Limb (tissue), 2 donors: ENCODE data around the gene DNASE1.
A peak's percentile ranks its signal among the peaks of the same experiment; 100 is the strongest.

ENCODE experiments used
- DNase-seq, 2 donors: peaks; one replicate each; pipeline ENCODE4 v3.0.0-alpha.2; 2016; ENCODE audit errors: extremely low spot score in 2 of 2

The DNASE1 gene

DNA sequence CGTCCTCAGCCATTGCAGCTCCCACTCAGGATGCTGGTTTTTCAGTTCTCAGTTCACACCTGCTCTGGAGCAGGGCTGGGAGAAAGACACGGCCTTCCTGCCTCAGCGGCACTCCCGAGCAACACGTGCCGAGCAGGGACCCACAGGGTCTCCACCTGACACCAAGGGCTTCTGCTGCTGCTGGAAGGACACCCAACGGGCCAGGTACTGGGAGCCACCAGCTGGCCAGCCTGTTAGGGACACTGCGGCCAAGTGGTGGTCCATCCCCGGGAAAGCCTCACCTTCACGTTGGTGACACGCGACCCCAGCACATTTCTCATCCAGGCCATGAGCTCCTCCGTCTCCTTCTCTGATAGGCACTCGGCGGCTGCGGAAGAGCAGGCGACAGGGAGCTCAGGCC lies 8.1 kb downstream of the DNASE1 start:
- DNase-seq, result no peak

DNA sequence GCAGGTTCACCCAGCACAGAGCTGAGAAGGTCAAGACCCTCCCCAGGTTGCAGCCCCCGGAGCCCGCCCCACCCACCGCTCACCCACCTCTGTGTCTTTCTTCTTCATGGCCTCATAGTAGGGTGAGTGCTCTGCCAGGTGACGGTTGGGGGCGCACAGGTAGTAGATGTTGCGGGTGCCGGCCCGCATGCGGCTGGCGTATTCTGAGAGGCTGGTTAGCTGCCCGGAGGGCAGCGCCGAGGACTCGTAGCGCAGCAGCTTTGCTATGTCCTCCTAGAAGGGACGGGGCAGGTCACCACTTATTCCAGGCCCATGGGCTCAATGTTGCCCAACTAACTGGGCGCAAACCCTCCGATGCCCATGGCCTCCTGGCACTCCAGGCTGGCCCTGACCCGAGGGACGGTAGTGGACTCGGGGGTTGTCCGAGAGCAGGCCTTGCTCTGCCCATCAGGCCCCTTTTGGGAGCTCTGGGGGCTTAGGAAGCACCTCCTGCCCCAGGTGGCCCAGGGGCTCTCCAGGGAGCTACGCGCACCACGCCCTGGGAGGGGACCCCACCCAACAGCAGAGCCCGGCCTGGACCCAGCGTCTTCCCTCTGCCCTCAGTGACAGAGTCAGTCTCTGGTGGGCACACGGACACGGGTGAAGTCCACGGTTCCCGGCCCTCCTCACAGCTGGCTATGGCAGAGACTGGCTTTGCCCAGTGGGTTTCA lies 9.9 kb downstream of the DNASE1 start:
- no peak for DNase-seq

- DNase-seq, result no peak
Measured at GRCh38 chr16:3665508-3665907, 11.0 kb downstream of the DNASE1 start.

- no peak for DNase-seq
Measured at GRCh38 chr16:3668626-3669025, 14.1 kb downstream of the DNASE1 start.

- DNase-seq, result no peak
Measured at GRCh38 chr16:3669082-3669481, 14.6 kb downstream of the DNASE1 start.

- no peak for DNase-seq
Measured at GRCh38 chr16:3670711-3671110, 16.2 kb downstream of the DNASE1 start.

- no peak for DNase-seq
Measured at GRCh38 chr16:3671424-3671823, 16.9 kb downstream of the DNASE1 start.

- no peak for DNase-seq
Measured at GRCh38 chr16:3672571-3673041, 18.1 kb downstream of the DNASE1 start.

GRCh38 chr16:3673201-3673600 lies 18.7 kb downstream of the DNASE1 start:
- DNase-seq, result no peak

GRCh38 chr16:3673676-3674377 lies 19.3 kb downstream of the DNASE1 start:
- DNase-seq, result no peak

GRCh38 chr16:3674513-3675295 lies 20.2 kb downstream of the DNASE1 start:
- DNase-seq, result no peak

DNA sequence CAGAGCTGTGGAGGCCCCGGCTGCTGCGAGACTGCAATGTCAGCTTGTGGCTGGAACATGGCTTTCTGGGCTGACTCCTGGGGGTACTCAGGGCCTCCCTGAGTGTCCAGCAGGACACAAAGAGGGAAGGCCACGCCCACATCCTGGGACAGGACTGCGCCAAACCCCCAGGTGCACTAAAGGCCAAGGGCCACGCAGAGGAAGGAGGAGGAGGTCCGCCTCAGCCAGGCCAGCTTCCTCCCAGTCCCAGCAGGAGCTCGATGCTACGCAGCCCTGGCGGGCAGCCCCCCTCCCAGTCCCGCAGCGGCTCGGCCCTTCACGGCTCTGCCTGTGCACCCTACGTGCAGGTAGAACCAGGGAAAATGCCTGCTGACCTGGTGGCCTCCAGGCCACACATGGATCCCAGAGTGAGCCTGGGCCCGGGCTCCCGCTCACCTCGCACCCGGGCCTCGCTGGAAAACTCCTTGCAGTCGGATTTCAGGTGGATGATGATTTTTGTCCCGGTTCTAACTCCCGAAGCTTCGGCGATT lies 21.2 kb downstream of the DNASE1 start:
- no peak for DNase-seq

GRCh38 chr16:3677994-3678393 lies 23.5 kb downstream of the DNASE1 start:
- DNase-seq, result no peak

- DNase-seq, result no peak
Measured at GRCh38 chr16:3681206-3681605, 26.7 kb downstream of the DNASE1 start.

DNA sequence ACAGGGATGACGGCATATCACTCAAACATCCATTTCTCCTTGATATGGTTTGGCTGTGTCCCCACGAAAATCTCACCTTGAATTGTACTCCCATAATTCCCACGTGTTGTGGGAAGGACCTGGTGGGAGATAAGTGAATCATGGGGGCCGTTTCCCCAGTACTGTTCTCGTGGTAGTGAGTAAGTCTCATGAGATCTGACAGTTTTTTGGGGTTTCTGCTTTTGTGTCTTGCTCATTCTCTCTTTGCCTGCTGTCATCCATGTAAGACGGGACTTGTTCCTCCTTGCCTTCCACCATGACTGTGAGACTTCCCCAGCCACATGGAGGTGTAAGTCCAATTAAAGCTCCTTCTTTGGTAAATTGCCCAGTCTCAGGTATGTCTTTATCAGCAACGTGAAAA lies 32.5 kb downstream of the DNASE1 start:
- DNase-seq, result no peak

GRCh38 chr16:3687792-3688191 lies 33.3 kb downstream of the DNASE1 start:
- DNase-seq, result no peak

- no peak for DNase-seq
Measured at GRCh38 chr16:3689731-3690130, 35.2 kb downstream of the DNASE1 start.

DNA sequence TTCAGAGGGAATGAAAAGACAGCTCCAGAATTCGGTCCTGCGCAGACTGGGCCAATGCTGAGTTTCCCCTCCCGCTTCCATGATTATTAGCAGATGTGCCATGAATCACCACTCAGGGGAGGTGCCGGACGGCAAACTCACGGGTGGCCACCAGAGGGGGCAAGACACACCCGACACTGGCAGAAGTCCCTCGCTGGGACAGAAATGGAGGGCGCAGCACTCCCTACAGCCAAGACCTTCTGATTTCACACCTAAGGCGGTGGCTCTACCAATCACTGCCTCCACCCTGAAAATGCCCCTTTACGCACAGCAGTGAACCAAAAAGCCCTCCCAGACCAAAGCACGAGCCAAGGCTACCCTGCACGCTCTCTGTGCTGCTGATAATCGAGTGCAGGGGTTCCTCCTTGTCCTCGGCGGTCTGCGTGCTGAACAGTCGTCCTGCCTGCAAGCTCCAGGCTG lies 36.0 kb downstream of the DNASE1 start:
- peak; percentile 93 to 95 for DNase-seq

DNA sequence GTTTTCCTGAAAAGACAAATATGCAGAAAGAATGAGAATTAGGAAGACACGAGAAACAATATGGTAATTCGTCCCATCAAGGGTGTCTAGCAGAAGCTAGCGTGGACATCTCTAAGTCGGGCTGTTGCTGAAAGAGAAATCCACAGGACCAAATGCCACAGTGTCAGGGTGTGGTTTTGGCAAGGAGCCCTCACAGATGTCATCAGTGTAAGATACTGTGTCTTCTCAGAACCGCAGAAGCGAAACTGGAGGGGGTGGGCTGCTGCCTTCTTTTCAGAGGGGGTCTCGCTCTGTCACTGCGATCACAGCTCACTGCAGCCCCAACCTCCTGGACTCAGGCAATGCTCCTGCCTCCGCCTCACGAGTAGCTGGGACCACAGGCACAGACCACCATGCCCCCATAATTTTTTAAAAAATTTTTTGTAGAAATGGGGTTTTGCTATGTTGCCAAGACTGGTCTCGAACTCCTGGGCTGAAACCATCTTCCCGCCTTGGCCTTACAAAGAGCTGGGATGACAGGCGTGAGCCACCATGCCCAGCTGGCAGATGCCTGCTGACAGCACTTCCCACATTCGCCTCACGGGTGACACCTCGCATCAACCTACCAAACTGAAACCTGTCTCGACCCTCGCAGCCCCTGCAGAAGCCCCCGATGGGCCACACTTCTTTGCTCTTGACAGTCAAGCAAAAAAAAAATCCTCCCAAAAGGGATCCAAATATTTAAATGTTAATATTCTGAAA lies 36.7 kb downstream of the DNASE1 start:
- peak in 1 of 2 donors; percentile 24 for DNase-seq

DNA sequence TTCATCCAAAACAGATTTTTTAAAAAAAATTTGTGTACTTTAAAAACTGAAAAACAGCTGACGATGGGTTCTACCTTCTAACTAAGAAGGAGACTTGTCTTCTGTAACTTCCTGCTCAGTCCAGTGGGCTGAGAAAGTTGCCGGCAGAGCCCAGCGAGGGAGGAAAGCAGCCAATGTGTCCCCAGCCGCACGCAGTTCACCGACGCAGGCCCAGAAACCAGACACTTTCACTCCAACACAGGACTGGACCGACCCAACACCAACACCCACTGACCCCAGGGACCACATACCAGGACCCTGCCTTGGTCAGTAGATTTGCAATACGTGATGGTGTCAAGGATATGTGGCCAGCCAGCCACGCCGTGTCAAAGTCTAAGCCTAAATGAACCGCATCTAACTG lies 37.3 kb downstream of the DNASE1 start:
- no peak for DNase-seq

GRCh38 chr16:3694051-3694450 lies 39.6 kb downstream of the DNASE1 start:
- DNase-seq, result no peak
